ENCODE measurements around the gene ADAMTS14.

DNA sequence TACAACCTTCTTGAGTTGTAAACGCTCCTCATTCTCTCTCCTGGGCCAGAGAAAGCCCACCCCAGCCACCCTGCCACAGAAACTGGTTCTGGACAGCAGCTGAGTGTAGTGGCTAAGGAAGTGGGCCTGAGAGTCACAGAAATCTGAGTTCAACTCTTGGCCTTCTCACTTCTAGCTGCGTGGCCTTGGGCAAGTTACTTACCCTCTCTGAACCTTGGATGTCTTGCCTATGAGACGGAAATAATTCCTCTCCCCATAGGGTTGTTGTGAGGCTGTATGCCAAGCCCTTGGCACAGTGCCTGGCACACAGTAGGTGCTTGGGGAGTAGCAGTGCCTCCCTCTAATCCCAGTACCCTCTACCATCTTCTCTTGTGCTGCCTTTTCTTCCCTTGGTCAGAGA, 51.5 kb downstream of the ADAMTS14 start:
- TF ChIP-seq POLR2A (IDR thresholded peaks at IDR 0.05; ENCODE audit: low read length): no peak
- TF ChIP-seq GATA1 (IDR thresholded peaks at IDR 0.05; ENCODE audit: low read depth, low read length): no peak

Data from erythroblast (primary cell).